DOHH2 (cell line): Measurements from ENCODE around the gene RAP1GAP.

Source experiments
- H3F3A ChIP-seq: fragments of 200-600 bp; sonication (generic), shearing (Covaris generic); 2 replicates; pipeline ENCODE4 v1.6.0; 2016; ENCODE audit warnings: antibody characterized with exemption, mild to moderate bottlenecking; ENCODE audit not compliant: control insufficient read depth, insufficient read depth
- H3K27ac ChIP-seq: fragments of 200-600 bp; sonication (generic); 2 replicates; pipeline ENCODE4 v1.5.1; 2014; ENCODE audit warnings: low read depth, mild to moderate bottlenecking, low read length, moderate library complexity
- H3K27me3 ChIP-seq: fragments of 200-600 bp; sonication (generic); 2 replicates; pipeline ENCODE4 v1.6.1; 2014; ENCODE audit warnings: mild to moderate bottlenecking, low read length, mixed read lengths; ENCODE audit not compliant: control insufficient read depth
- H3K36me3 ChIP-seq: fragments of 200-600 bp; sonication (generic); 2 replicates; pipeline ENCODE4 v1.6.1; 2014; ENCODE audit warnings: mild to moderate bottlenecking, low read length, moderate library complexity, mixed read lengths; ENCODE audit not compliant: control insufficient read depth
- H3K4me1 ChIP-seq: fragments of 200-600 bp; sonication (generic); 2 replicates; pipeline ENCODE4 v1.6.1; 2014; ENCODE audit warnings: mild to moderate bottlenecking, low read length, mixed read lengths; ENCODE audit not compliant: control insufficient read depth
- H3K4me2 ChIP-seq: fragments of 200-600 bp; sonication (generic); 2 replicates; pipeline ENCODE4 v1.6.0; 2014; ENCODE audit warnings: mild to moderate bottlenecking, low read length, moderate library complexity
- H3K4me3 ChIP-seq: fragments of 200-600 bp; sonication (generic); 2 replicates; pipeline ENCODE4 v1.5.1; 2014; ENCODE audit warnings: mild to moderate bottlenecking, low read length, mixed read lengths
- H3K79me2 ChIP-seq: fragments of 200-600 bp; sonication (generic); 2 replicates; pipeline ENCODE4 v1.6.1; 2014; ENCODE audit warnings: mild to moderate bottlenecking, low read length, mixed read lengths; ENCODE audit not compliant: control insufficient read depth
- H3K9me2 ChIP-seq: fragments of 200-600 bp; sonication (generic); replicated peaks from 2 replicates; pipeline ENCODE4 v1.6.1; 2014; ENCODE audit warnings: mild to moderate bottlenecking, low read length, mixed read lengths; ENCODE audit not compliant: control insufficient read depth
- H3K9me3 ChIP-seq: fragments of 200-600 bp; sonication (generic); 2 replicates; pipeline ENCODE4 v1.6.1; 2014; ENCODE audit warnings: antibody characterized with exemption, low read length, mixed read lengths; ENCODE audit not compliant: control insufficient read depth, insufficient read depth
- H4K20me1 ChIP-seq: fragments of 200-600 bp; sonication (generic); 2 replicates; pipeline ENCODE4 v1.6.0; 2014; ENCODE audit warnings: low read depth, mild to moderate bottlenecking, antibody characterized with exemption, low read length, moderate library complexity; ENCODE audit not compliant: control insufficient read depth, insufficient read depth
- EZH2phosphoT487 ChIP-seq: fragments of 200-600 bp; sonication (generic); IDR thresholded peaks from 2 replicates; pipeline ENCODE4 v1.6.1; 2017; ENCODE audit warnings: borderline replicate concordance, mild to moderate bottlenecking, antibody characterized with exemption, low read length, moderate library complexity, mixed read lengths
- TF ChIP-seq, protein P1 (sequence below): fragments of 200-600 bp; sonication (generic); IDR thresholded peaks from one replicate; pipeline ENCODE4 v1.5.1; 2014; ENCODE audit warnings: antibody characterized with exemption, mild to moderate bottlenecking, low read depth, low read length; ENCODE audit not compliant: poor library complexity, severe bottlenecking

The RAP1GAP gene

DNA sequence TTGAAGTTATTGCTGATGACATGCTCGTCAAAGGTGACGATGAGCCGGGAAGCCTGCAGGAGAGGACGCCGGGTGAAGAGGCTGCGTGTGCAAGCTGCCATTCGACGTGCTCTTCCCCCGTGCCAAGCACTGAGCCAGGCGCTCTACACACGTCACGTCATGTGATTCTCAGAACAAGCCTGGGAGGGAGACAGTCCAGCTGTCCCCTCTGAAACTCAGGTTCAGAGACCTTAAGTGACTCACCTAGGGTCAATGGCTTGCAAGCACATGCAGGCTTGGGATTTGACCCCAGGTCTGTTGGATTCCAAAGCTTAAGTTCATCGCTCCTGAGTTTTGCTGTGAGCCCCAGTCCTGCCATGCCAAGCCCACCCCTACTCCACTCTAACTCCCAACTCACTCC, 57.1 kb downstream of the RAP1GAP start:
- Histone ChIP-seq H3K79me2 (no peaks in the 10 kb centered on the region), H3K9me3 (no peaks in the 10 kb centered on the region), H3K9me2 (no peaks in the 10 kb centered on the region), H3K27me3 (no peaks in the 10 kb centered on the region; the same call in 1 of the 2 replicates), H3K4me3 (no peak overlapping the region), H3K4me2 (no peak overlapping the region), H3K27ac (no peak overlapping the region), H3K36me3 (no peaks in the 10 kb centered on the region), H3F3A (no peaks in the 10 kb centered on the region), H4K20me1 (no peaks in the 10 kb centered on the region), H3K4me1 (peaks cover 9% of the 10 kb centered on the region)
- TF ChIP-seq EZH2phosphoT487 = no peak
- TF ChIP-seq, protein P1, sequence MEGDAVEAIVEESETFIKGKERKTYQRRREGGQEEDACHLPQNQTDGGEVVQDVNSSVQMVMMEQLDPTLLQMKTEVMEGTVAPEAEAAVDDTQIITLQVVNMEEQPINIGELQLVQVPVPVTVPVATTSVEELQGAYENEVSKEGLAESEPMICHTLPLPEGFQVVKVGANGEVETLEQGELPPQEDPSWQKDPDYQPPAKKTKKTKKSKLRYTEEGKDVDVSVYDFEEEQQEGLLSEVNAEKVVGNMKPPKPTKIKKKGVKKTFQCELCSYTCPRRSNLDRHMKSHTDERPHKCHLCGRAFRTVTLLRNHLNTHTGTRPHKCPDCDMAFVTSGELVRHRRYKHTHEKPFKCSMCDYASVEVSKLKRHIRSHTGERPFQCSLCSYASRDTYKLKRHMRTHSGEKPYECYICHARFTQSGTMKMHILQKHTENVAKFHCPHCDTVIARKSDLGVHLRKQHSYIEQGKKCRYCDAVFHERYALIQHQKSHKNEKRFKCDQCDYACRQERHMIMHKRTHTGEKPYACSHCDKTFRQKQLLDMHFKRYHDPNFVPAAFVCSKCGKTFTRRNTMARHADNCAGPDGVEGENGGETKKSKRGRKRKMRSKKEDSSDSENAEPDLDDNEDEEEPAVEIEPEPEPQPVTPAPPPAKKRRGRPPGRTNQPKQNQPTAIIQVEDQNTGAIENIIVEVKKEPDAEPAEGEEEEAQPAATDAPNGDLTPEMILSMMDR = no peak

DNA sequence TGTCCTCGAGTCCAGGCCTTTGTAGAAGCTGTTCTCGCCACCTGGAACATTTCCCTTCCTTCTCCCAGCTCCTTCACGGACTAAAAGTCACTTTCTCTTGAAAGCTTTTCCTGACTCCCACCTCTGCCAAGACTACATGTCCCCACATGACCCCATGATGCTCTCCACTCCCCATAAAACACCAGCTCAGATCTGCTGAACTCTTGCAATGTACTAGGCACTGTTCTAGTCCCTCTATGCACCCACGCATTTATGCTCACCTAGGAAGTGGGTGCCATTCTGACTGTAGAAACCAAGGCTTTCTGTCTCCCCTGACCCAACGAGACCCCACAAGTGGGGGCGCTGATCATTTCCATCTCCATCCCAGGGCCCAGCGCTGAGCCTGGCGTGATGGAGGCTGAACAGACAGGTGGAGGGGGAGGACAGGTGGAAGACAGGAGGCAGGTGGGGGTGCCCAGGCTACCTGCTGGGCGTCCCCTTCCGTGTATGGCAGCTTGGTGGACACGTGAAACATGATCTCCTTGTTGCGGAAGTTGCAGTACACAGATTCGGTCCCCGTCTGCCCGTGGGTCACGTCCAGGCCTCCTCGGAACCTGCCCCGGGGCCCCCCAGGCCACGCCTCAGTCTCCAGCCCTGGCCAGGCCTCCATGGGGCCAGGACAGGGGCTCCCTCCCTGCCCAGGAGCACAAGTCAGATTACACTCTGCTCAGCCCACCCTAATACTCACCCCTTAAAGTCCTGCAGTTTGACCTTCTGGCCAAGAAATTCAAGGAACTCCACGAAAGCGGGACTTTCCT, 58.0 kb downstream of the RAP1GAP start:
- H3K79me2 ChIP-seq = no peaks in the 10 kb centered on the region
- H3K9me3 ChIP-seq = no peaks in the 10 kb centered on the region
- H3F3A ChIP-seq = no peaks in the 10 kb centered on the region
- no peak overlapping the region for H3K4me3 ChIP-seq
- no peaks in the 10 kb centered on the region for H3K36me3 ChIP-seq
- no peak overlapping the region for H3K27ac ChIP-seq
- H4K20me1 ChIP-seq = no peaks in the 10 kb centered on the region
- H3K4me2 ChIP-seq = no peak overlapping the region
- TF ChIP-seq, protein P1 = no peak
- no peak for TF ChIP-seq EZH2phosphoT487
- no peaks in the 10 kb centered on the region; the same call in 1 of the 2 replicates for H3K27me3 ChIP-seq
- H3K9me2 ChIP-seq = no peaks in the 10 kb centered on the region
- H3K4me1 ChIP-seq = peaks cover 12% of the 10 kb centered on the region

DNA sequence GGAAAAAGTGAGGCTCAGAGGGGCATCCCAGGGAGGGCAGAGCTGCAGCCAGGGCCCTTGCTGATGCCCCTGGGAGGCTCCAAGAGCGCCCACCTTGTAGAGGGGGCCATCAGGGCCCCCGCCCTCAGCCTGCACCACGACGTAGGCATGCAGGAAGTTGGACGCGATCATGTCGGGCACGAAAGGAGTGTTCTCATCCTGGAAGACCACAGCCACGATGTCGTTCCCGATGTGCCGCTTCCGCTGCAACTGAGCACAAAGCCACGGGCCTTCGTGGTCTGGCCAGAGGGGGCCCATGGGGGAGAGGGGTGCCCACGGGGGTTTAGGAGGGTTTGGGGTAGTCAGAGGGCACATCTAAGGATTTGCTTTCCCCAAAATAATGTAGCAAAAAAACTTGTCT, 59.1 kb downstream of the RAP1GAP start:
- no peak overlapping the region for H3K27ac ChIP-seq
- H3K79me2 ChIP-seq = no peaks in the 10 kb centered on the region
- no peak overlapping the region for H3K4me2 ChIP-seq
- no peaks in the 10 kb centered on the region for H3K27me3 ChIP-seq
- H3K9me3 ChIP-seq = no peaks in the 10 kb centered on the region
- H3K4me3 ChIP-seq = no peak overlapping the region
- no peaks in the 10 kb centered on the region for H4K20me1 ChIP-seq
- no peaks in the 10 kb centered on the region for H3K36me3 ChIP-seq
- peaks cover 12% of the 10 kb centered on the region for H3K4me1 ChIP-seq
- no peaks in the 10 kb centered on the region for H3F3A ChIP-seq
- TF ChIP-seq EZH2phosphoT487 = no peak
- H3K9me2 ChIP-seq = no peaks in the 10 kb centered on the region

DNA sequence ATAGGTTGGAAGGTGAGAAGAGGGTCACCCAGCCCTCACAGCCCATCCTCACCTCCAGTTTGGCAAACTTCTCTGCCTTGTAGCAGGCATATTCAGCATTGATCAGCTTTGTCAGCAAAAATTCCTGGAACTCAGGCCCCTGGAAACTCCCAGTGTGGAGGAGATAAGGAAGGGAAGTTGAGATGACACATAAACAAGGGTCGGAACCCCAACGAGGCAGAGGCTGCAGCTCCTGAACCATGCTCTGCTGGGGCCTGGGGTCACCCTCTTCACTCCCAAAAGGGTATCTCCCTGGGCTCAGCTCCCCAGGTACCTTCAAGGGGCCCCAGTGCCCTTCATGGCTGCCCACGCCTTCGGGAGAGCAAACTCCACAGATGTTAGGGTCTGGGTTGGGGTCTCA, 60.4 kb downstream of the RAP1GAP start:
- no peaks in the 10 kb centered on the region for H3F3A ChIP-seq
- no peaks in the 10 kb centered on the region for H3K9me3 ChIP-seq
- TF ChIP-seq, protein P1 = no peak
- no peak for TF ChIP-seq EZH2phosphoT487
- no peak overlapping the region for H3K4me3 ChIP-seq
- no peaks in the 10 kb centered on the region for H3K27me3 ChIP-seq
- H3K27ac ChIP-seq = no peak overlapping the region
- no peaks in the 10 kb centered on the region for H3K9me2 ChIP-seq
- peaks cover 12% of the 10 kb centered on the region for H3K4me1 ChIP-seq
- no peaks in the 10 kb centered on the region for H3K79me2 ChIP-seq
- no peak overlapping the region for H3K4me2 ChIP-seq
- H3K36me3 ChIP-seq = no peaks in the 10 kb centered on the region
- H4K20me1 ChIP-seq = no peaks in the 10 kb centered on the region
